Activated T-cell treated with anti-CD3 and anti-CD28 coated beads, Interleukin-2, amount 50 U/mL, for 4 hours (primary cell): Measurements from ENCODE around the gene KATNB1. TPM values are rescaled to one million over a fixed set of nuclear protein-coding genes. Genes with fewer than 3 reads are reported as not detected.

Experiments used
- ATAC-seq, 2 donors: fragments of 200-7000 bp; cut with Tn5 transposase; one replicate each; pipeline ENCODE4 v1.10.0; 2021
- DNase-seq: peaks from one replicate; pipeline ENCODE4 v3.0.0-alpha.2; 2020
- H3K27me3 Mint-ChIP-seq: one replicate; pipeline ENCODE4 v1.8.0; 2021; ENCODE audit warnings: low read depth, mixed read lengths
- H3K36me3 Mint-ChIP-seq: one replicate; pipeline ENCODE4 v1.8.0; 2022; ENCODE audit warnings: mixed read lengths; ENCODE audit not compliant: insufficient read depth
- H3K4me1 Mint-ChIP-seq: one replicate; pipeline ENCODE4 v1.8.0; 2021; ENCODE audit warnings: low read depth, mixed read lengths
- H3K4me3 Mint-ChIP-seq: one replicate; pipeline ENCODE4 v1.8.0; 2021; ENCODE audit warnings: mild to moderate bottlenecking, moderate library complexity, mixed read lengths
- H3K9me3 Mint-ChIP-seq: one replicate; pipeline ENCODE4 v1.8.0; 2021; ENCODE audit warnings: mixed read lengths
- total RNA-seq, 3 donors: library from RNA; stranded (reverse); gene quantifications; one replicate each; pipeline ENCODE4 v1.2.1, GENCODE V29; 2021

Gene KATNB1
- total RNA-seq, 3 donors from 2014 or later = 47.9 to 56.1 (median 55.5) TPM

DNA sequence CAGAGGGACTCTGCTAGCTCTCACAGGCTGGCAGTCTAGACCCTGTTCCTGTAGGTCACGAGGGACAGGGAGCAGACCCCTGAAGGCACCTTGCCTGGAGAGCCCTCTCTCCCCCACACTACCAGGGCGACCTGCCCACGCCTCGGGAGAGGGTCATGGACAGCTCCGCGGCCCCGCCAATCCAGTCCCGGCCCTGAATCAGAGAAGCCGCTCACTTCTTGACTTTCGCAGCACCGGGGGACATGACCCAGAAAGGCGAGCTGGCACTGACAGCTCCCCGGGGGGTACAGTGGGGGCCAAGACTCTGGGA is 61.6 kb downstream of the KATNB1 start:
- Mint-ChIP-seq H3K27me3 (peaks cover 2% of the 10 kb centered on the region), H3K9me3 (no peaks in the 10 kb centered on the region), H3K4me3 (no peak overlapping the region), H3K4me1 (peaks cover 24% of the 10 kb centered on the region), H3K36me3 (no peaks in the 10 kb centered on the region)
- ATAC-seq (no peak), DNase-seq (no peak)

DNA sequence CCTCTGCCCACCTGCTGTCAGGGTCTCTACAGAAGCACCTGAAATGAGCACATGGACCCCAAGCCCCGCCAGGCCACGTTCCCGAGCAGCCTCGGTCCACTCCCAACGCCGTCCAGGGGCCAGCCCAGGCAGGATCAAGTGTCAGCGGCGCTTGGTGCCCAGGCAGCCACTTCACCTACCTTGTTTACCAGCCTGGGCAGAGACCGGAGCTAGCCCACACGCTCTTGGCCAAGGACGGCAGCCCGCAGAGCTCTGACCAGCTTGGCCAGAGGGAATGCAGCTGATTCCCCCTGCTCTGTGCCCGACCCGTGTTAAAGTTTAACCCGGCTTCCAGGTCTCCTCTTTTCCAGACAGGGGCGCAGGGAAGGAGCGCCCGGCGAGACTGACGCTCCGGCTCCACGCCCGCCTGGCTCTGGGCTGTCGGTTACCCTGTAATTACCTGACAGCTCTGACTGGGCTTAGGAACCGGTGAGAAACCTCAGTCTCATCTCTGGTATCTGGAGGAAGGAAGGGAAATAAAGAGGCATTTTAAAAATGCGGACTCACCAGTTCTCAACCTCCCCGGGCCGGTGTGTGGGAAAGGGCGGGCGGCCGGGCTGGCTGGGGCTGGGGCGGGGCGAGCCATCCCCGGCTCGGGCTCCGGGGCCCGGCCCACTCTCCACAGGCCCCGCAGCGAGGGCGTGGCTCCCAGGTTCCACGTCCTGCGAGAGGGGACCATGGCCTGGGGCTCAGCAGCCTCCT is 62.1 kb downstream of the KATNB1 start:
- H3K4me3 Mint-ChIP-seq = no peak overlapping the region
- ATAC-seq (no peak), DNase-seq (no peak)
- peaks cover 4% of the 10 kb centered on the region for H3K27me3 Mint-ChIP-seq
- no peaks in the 10 kb centered on the region for H3K9me3 Mint-ChIP-seq
- H3K4me1 Mint-ChIP-seq = peaks cover 26% of the 10 kb centered on the region
- no peaks in the 10 kb centered on the region for H3K36me3 Mint-ChIP-seq

DNA sequence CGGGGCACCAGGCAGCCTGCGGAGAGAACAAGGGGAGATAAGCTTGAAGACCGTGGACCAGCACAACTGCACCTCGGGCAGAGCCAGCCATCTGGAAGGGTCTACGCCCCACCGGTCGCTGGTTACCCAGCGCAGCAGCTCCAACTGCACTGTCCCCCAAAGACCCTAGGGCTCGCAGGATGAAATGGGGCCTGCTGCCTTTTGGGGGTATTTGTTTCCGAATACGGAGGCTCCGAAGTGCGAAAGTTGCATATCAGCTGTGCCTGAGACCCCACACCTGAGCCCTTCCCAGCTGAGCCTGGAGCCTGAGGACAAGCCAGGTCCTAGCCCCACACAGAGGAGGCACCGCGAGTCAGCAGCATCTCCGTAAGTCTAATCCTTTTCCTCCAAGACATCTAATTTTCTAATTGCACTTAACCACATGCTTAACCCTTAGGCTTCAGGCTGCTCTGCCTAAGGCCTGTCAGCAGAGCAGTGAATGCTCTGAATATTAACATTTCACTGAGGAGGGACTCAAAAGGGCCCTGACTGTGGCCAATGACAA is 62.8 kb downstream of the KATNB1 start:
- DNase-seq (no peak), ATAC-seq (no peak)
- H3K4me1 Mint-ChIP-seq = peaks cover 31% of the 10 kb centered on the region
- no peaks in the 10 kb centered on the region for H3K9me3 Mint-ChIP-seq
- H3K27me3 Mint-ChIP-seq = peaks cover 11% of the 10 kb centered on the region
- H3K36me3 Mint-ChIP-seq = no peaks in the 10 kb centered on the region
- H3K4me3 Mint-ChIP-seq = no peak overlapping the region

DNA sequence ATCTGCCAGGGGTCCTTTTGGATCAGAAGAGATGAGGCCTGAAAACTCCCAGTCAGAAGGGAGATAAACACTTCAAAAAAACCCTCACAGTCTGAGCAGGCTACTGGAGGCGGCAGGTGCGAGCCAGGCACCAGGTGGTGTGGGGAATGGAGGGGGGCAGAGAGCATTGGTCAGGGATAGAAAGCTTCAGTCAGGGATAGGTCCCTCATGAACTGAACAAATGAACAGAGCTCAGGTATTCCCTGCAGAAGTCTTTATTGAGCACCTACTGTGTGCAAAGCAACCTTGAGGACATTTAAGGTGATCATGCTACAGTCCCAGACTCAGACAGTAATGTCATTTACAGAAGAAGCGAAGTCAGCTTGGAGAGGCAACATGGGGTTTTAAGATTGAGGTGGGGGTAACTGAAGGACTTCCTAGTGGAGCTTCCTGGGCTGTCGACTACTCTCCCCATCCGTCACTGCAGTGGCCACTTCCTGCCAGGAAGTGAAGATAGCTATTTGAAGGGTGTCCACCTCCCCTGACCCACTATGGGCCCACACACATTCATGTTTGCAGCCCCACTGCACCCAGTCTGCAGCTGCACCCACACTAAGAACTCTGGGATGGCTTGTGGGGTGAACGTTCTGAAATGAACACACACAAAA is 63.5 kb downstream of the KATNB1 start:
- H3K4me3 Mint-ChIP-seq = no peak overlapping the region
- DNase-seq (no peak), ATAC-seq (no peak)
- H3K36me3 Mint-ChIP-seq = no peaks in the 10 kb centered on the region
- H3K4me1 Mint-ChIP-seq = peaks cover 31% of the 10 kb centered on the region
- peaks cover 12% of the 10 kb centered on the region for H3K27me3 Mint-ChIP-seq
- H3K9me3 Mint-ChIP-seq = no peaks in the 10 kb centered on the region

DNA sequence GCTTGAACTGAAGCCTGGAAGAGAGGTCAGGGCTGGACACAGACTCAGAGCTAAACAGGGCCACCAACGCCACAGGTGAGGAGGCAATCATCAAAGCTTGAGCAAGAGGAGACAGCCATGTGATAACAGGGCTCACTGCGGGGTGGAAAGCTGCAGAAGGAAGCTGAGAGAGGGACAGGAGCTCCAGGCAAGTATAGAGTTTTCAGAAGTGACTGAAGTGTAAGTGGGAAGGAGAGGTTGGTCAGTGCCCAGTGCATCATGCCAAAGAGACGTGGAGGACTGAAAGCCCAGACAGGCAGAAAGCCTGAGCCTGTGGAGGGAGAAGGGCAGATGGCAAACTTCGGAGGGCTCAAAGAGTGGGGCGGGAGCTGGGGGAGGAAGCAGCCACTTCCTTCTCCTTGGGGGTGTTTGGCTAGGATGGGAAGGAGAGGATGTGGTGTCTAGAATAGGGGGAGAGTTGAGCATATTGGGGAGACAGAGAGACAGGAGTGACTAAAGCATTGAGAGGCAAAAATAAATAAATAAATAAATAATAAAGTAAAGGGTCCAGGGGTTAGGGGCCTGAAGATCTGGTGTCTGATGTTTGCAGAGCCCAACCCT is 64.1 kb downstream of the KATNB1 start:
- H3K9me3 Mint-ChIP-seq = no peaks in the 10 kb centered on the region
- peaks cover 17% of the 10 kb centered on the region for H3K27me3 Mint-ChIP-seq
- peaks cover 31% of the 10 kb centered on the region for H3K4me1 Mint-ChIP-seq
- DNase-seq (no peak), ATAC-seq (no peak)
- H3K36me3 Mint-ChIP-seq = no peaks in the 10 kb centered on the region
- no peak overlapping the region for H3K4me3 Mint-ChIP-seq

DNA sequence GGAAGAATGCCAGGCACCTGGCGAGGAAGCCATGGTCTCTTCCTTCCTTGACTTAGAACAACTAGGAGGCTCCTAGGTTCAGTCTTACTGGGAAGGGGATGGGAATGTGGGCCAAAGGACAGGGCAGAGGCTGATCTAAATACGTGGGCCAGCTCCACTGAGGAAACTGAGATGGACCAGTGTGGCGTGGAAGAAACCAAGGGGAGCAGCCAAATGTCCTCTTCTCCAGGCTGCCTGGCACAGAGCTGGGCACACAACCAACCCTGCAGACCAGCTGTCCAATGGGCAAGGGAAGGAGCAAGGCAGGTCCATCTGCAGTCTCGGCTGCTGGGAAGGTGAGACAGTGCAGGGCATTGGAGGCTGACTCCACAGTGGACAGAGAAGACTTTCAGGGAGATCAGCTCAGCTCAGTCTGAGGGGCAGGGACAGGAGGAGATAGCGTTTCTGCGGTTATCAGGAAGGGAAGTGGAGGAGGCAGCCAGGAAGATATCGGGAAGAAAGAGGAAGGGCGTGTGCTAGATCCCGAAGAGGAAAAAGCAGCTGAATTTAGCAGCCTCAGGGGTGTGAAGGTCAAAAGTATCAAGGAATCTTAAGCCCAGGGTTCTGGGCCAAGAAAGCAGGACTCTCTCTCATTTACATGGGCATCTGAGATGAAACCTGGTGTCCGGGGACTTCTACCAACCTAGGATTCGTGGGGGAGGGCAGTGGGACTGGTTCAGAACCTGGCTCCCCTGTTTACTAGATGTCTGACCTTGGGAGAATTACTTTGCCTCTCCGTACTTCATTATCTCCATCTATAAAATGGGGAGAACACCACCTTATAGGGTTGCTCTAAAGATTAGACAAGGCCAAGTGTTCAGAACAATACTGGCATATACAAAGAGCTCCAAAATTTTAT is 64.9 kb downstream of the KATNB1 start:
- DNase-seq = no peak
- Mint-ChIP-seq H3K9me3 (no peaks in the 10 kb centered on the region), H3K27me3 (peaks cover 17% of the 10 kb centered on the region), H3K36me3 (no peaks in the 10 kb centered on the region), H3K4me1 (peaks cover 31% of the 10 kb centered on the region), H3K4me3 (no peak overlapping the region)
- ATAC-seq = no peak

DNA sequence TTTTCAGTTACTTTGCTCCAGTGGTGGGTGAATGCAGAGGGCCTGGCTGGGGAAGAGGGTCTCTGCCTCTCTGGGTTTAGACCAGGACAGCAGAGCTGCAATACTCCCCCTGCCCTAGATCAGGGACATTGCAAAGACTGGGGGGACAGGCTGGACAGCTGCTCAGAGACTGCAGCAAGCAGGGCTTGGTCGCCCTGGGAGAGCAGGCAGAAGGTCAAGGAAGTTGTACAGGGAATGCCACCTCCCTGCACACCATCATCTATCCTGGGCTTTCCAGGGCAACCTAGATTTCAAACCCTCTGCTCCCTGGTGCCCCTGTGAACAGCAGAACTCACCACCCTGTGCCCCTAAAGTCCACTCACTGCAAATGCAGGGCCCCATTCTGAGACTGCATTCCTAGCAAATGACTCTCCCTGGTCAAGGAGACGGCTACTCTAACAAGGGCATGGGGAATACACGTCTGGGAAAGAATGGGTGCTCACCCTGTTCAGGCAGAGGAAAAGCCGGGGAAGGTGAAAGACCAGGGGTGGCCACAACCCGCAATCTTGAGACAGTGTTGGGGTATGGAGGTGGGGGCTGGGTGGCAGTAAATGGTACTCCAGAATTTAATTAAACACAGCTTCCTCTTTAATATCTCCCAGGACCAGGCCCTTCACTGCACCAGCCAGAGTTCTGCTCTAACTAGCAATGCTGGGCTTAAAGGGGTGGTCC is 65.7 kb downstream of the KATNB1 start:
- Mint-ChIP-seq H3K36me3 (no peaks in the 10 kb centered on the region), H3K27me3 (peaks cover 20% of the 10 kb centered on the region), H3K4me1 (peaks cover 31% of the 10 kb centered on the region), H3K4me3 (peak overlapping the region; percentile 52), H3K9me3 (no peaks in the 10 kb centered on the region)
- ATAC-seq = no peak
- DNase-seq = no peak

DNA sequence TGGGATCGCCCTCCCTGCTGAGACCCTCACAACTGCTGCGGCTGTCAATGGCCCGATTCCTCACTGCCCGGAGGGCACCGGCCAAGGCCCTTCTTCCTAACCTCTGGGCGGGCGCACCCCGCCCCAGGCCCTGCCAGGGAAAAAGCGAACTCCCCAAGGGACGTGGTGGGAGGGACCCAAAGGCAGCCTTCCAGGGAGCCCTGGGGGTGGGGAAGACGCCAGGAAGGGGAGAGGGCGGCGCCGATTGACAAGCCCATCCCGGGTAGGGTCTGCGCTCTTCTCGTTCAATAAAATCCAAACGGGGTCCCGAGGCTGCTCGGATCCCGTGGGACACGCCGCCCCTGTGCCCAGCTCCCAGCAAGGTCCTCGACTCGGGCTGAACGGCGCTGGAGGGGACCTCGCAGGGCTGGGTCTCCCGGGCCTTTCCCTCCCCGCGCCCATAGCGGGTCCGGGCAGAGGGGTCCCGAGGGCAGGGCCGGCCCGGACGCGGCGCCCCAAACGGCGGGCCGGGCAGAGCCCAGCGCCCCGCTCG is 66.3 kb downstream of the KATNB1 start:
- H3K4me1 Mint-ChIP-seq = peaks cover 31% of the 10 kb centered on the region
- no peaks in the 10 kb centered on the region for H3K9me3 Mint-ChIP-seq
- no peak for DNase-seq
- H3K27me3 Mint-ChIP-seq = peaks cover 24% of the 10 kb centered on the region
- no peaks in the 10 kb centered on the region for H3K36me3 Mint-ChIP-seq
- peak overlapping the region; percentile 52 for H3K4me3 Mint-ChIP-seq
- ATAC-seq = no peak

DNA sequence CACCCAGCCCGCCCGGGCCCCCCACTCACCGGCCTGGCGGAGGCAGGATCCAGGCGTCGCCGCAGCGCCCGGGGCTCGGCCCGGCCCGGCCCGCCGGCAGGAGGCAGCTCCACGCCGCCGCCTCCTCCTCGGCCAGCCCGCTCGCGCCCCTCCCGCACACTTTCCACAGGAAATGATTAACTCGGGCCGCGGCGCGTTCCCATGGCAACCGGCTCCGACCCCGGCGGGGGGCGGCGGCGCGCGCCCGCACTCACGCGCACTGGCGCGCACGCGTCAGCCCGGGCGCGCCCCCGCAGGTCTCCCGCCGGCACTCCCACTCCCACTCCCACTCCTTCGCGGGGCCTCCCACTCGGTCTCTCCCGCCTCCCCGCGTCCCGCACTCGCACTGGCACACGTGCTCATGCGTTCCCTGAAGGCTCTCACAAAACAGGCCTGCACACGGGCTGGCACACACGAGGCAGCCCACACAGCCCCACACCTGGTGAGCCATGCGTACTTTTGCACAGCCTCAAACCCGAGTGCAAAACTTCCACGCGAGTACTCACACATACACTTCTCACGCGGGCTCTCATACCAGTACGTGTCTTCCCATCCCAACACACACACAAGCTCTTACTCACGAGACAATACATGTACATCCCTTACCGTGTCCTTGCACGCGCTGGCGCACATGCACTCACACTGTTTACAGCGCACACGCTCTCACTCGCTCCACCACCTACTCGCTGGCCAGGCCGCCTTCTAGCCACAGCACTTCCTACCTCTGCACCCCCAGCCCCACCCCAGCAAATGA is 67.0 kb downstream of the KATNB1 start, which contains the start of gene KIFC3:
KIFC3 (minus strand) TSS at position 151 of the 793 bp plus-strand sequence. CDS start 4,248 bp downstream, outside the sequence.
- no peaks in the 10 kb centered on the region for H3K9me3 Mint-ChIP-seq
- H3K36me3 Mint-ChIP-seq = no peaks in the 10 kb centered on the region
- H3K4me3 Mint-ChIP-seq = peak within 1 kb of the TSS; percentile 86
- ATAC-seq = peak; percentile 73 to 83
- peak; percentile 71 for DNase-seq
- H3K27me3 Mint-ChIP-seq = peaks cover 30% of the 10 kb centered on the region
- H3K4me1 Mint-ChIP-seq = peaks cover 31% of the 10 kb centered on the region

DNA sequence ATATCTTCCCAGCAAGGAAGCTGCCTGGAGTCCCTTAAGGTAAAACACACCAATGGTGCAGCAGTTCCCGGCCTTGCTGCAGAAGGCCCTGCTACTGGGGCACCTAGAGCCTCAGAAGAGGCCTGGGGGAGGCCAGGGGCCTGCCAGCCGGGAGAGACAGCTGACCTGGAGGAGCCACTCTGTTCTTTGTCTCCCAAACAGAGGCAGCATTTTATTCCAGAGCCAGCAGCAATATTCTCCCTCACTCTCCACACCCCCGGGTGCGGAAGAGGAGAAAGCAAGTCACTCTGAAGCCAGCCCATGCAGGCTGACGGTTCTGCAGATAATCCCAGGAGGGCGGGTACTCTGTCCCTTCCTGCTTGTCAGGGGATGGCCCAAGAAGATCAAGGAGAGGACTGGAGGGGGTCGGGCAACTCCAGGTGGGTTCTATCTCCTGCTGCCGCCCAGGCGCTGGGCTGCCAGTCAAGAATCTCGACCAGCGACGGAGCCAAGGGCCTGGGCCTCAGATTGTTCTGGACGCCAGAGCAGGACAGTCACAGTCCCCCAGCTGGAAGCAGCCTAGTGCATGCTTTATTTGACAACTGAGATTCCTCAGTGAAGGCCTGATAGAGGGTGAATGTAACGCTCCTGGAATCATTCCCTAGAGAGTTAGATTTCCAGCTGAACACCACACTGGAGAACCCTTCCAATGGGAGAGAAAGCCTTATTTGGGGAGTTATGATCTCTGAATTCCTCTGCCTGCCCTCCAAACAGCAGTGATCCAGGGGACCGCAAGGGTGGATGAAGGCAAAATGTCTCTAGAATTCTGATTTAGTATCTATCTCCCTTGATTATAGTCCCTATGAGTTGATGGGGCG is 67.8 kb downstream of the KATNB1 start:
- peaks cover 31% of the 10 kb centered on the region for H3K27me3 Mint-ChIP-seq
- peaks cover 38% of the 10 kb centered on the region for H3K4me1 Mint-ChIP-seq
- H3K36me3 Mint-ChIP-seq = no peaks in the 10 kb centered on the region
- H3K9me3 Mint-ChIP-seq = no peaks in the 10 kb centered on the region
- no peak for ATAC-seq
- no peak for DNase-seq
- peak overlapping the region; percentile 86 for H3K4me3 Mint-ChIP-seq

DNA sequence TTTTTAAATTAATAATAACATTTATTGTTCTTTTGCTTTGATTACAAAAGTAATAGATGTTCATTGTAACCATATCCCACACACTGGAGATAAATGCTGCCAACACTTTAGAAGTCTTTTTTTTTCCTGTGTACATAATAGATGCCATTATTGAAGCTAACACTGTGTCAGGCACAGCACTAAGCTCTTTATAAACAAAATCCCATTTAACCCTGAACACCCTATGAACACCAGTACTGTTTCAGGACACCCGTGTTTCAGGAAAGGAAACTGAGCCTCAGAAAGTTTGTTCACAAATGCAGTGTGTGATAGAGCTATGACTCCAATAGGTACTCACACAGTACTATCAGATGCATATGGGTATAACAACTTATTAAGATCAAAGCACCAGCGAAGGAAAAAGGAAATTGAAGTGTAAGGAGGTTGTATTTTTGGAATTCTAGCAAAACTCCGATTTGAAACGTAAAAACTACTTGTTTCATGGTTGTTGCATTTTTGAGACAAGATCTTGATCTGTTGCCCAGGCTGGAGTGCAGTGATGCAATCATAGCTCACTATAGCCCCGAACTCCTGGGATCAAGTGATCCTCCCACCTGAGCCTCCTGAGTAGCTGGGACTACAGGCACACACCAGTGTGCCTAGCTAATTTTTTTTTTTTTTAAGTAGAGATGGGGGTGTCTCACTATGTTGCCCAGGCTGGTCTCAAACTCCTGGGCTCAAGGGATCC is 68.7 kb downstream of the KATNB1 start:
- H3K36me3 Mint-ChIP-seq = no peaks in the 10 kb centered on the region
- no peaks in the 10 kb centered on the region for H3K9me3 Mint-ChIP-seq
- DNase-seq (no peak), ATAC-seq (no peak)
- no peak overlapping the region for H3K4me3 Mint-ChIP-seq
- H3K27me3 Mint-ChIP-seq = peaks cover 29% of the 10 kb centered on the region
- H3K4me1 Mint-ChIP-seq = peaks cover 36% of the 10 kb centered on the region

DNA sequence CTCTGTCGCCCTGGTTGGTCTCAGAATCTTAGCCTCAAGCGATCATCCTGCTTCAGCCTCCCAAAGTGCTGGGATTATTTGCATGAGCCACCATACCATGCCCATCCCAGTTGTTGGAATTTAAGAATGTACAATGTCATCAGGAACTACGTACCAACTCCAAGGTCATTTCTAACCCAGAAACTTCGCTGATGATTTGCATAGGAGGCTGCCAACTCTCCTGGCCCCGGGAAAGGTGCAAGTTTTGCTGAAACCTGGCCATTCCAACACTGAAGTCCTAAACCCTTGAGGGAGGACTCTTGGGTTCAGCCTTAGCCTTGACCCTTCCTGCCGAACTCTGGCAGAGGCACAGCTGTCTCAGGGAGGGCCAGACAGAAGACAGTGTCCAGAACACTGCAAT is 69.6 kb downstream of the KATNB1 start:
- H3K4me1 Mint-ChIP-seq = peaks cover 37% of the 10 kb centered on the region
- H3K9me3 Mint-ChIP-seq = no peaks in the 10 kb centered on the region
- no peaks in the 10 kb centered on the region for H3K36me3 Mint-ChIP-seq
- DNase-seq = no peak
- H3K27me3 Mint-ChIP-seq = peaks cover 29% of the 10 kb centered on the region
- H3K4me3 Mint-ChIP-seq = no peak overlapping the region
- no peak for ATAC-seq
